GM23338 (cell line): Measurements from ENCODE around the gene TMEM131L. TPM values are rescaled to one million over a fixed set of nuclear protein-coding genes. Genes with fewer than 3 reads are reported as not detected.

Experiments used
- ATAC-seq: fragments of 200-7000 bp; cut with Tn5 transposase; 3 replicates; pipeline ENCODE4 v1.9.1; 2020
- DNase-seq: peaks from one replicate; pipeline ENCODE4 v3.0.0-alpha.2; 2015; ENCODE audit warnings: low spot score
- H2AFZ ChIP-seq: fragments of 200-600 bp; sonication (generic); 2 replicates; pipeline ENCODE4 v1.8.0; 2016; ENCODE audit warnings: antibody characterized with exemption, mild to moderate bottlenecking, moderate library complexity
- H3F3A ChIP-seq: fragments of 200-600 bp; sonication (generic); replicated peaks from 2 replicates; pipeline ENCODE4 v1.8.0; 2017; ENCODE audit warnings: antibody characterized with exemption, mixed run types, low read depth
- H3K27ac ChIP-seq: fragments of 200-600 bp; sonication (generic); 2 replicates; pipeline ENCODE4 v1.6.1; 2016; ENCODE audit warnings: low read depth
- H3K27me3 ChIP-seq: fragments of 200-600 bp; sonication (generic); 2 replicates; pipeline ENCODE4 v1.8.0; 2016; ENCODE audit warnings: mild to moderate bottlenecking, mixed run types, moderate library complexity; ENCODE audit not compliant: insufficient read depth
- H3K36me3 ChIP-seq: fragments of 200-600 bp; sonication (generic); 2 replicates; pipeline ENCODE4 v1.8.0; 2016; ENCODE audit warnings: mild to moderate bottlenecking; ENCODE audit not compliant: insufficient read depth
- H3K4me1 ChIP-seq: fragments of 200-600 bp; sonication (generic); 2 replicates; pipeline ENCODE4 v1.8.0; 2016; ENCODE audit warnings: mild to moderate bottlenecking, moderate library complexity; ENCODE audit not compliant: insufficient read depth
- H3K4me2 ChIP-seq: fragments of 200-600 bp; sonication (generic); 2 replicates; pipeline ENCODE4 v1.7.1; 2017; ENCODE audit warnings: mixed run types
- H3K4me3 ChIP-seq: fragments of 200-600 bp; sonication (generic); 2 replicates; pipeline ENCODE4 v1.6.1; 2016; ENCODE audit warnings: mixed run types
- H3K79me2 ChIP-seq: fragments of 200-600 bp; sonication (generic); replicated peaks from 2 replicates; pipeline ENCODE4 v1.8.0; 2017; ENCODE audit warnings: mild to moderate bottlenecking; ENCODE audit not compliant: insufficient read depth
- H3K9me2 ChIP-seq: fragments of 200-600 bp; sonication (generic); 2 replicates; pipeline ENCODE4 v1.8.0; 2017; ENCODE audit not compliant: insufficient read depth
- H4K20me1 ChIP-seq: fragments of 200-600 bp; sonication (generic); replicated peaks from 2 replicates; pipeline ENCODE4 v1.8.0; 2017; ENCODE audit warnings: mild to moderate bottlenecking; ENCODE audit not compliant: insufficient read depth
- H3K27ac Mint-ChIP-seq: 2 replicates; pipeline ENCODE4 v1.8.0; 2020; ENCODE audit warnings: inconsistent platforms, mild to moderate bottlenecking, moderate library complexity, mixed read lengths
- H3K27me3 Mint-ChIP-seq: 3 replicates; pipeline ENCODE4 v1.8.0; 2022; ENCODE audit warnings: low read depth, mild to moderate bottlenecking, moderate library complexity, mixed read lengths, inconsistent platforms; ENCODE audit not compliant: insufficient read depth, poor library complexity
- H3K36me3 Mint-ChIP-seq: 3 replicates; pipeline ENCODE4 v1.8.0; 2021; ENCODE audit warnings: low read depth, mild to moderate bottlenecking, inconsistent platforms, moderate library complexity, mixed read lengths
- H3K4me1 Mint-ChIP-seq: 3 replicates; pipeline ENCODE4 v1.8.0; 2020; ENCODE audit warnings: mild to moderate bottlenecking, inconsistent platforms, mixed read lengths
- H3K4me3 Mint-ChIP-seq: 3 replicates; pipeline ENCODE4 v1.8.0; 2021; ENCODE audit warnings: moderate library complexity, mild to moderate bottlenecking, inconsistent platforms, mixed read lengths
- H3K9me3 Mint-ChIP-seq: 3 replicates; pipeline ENCODE4 v1.8.0; 2020; ENCODE audit warnings: moderate library complexity, mild to moderate bottlenecking, inconsistent platforms, mixed read lengths
- REST ChIP-seq: IDR thresholded peaks from one replicate; pipeline ENCODE4 v1.6.1; 2018; ENCODE audit warnings: antibody characterized with exemption; ENCODE audit not compliant: unreplicated experiment
- STAT1 ChIP-seq: IDR thresholded peaks from one replicate; pipeline ENCODE4 v1.6.1; 2016; ENCODE audit warnings: antibody characterized with exemption; ENCODE audit not compliant: unreplicated experiment
- ZNF114 ChIP-seq: fragments of 250-450 bp; sonication (Bioruptor Pico); IDR thresholded peaks from 2 replicates; pipeline ENCODE4 v1.5.0; 2020; ENCODE audit warnings: mild to moderate bottlenecking, moderate library complexity
- ZNF462 ChIP-seq: fragments of 250-450 bp; sonication (Bioruptor Pico); IDR thresholded peaks from 2 replicates; pipeline ENCODE4 v1.5.0; 2020; ENCODE audit warnings: mild to moderate bottlenecking, moderate library complexity
- polyA plus RNA-seq: library from polyadenylated mRNA; unstranded; fragments of >200 nt; fragmentation: Nextera tagmentation; extraction: Ambion mirVana; gene quantifications from 2 replicates; pipeline ENCODE4 v1.2.1, GENCODE V29; 2016
- total RNA-seq: library from RNA; depleted of rRNA; stranded (reverse); fragments of >200 nt; shearing (Covaris generic); gene quantifications from 2 replicates; pipeline ENCODE4 v1.2.3, GENCODE V29; 2014

TMEM131L gene
- total and polyA plus RNA-seq, 2 experiments from 2014 or later: 11.1 to 32.2 TPM

GRCh38 chr4:153472122-153473037 lies 6.2 kb downstream of the TMEM131L start:
- Histone ChIP-seq H3K27ac (no peak overlapping the region), H3F3A (no peaks in the 10 kb centered on the region), H3K4me2 (no peak overlapping the region), H3K79me2 (peaks cover 84% of the 10 kb centered on the region), H3K4me3 (no peak overlapping the region), H3K4me1 (peaks cover 16% of the 10 kb centered on the region), H3K27me3 (no peaks in the 10 kb centered on the region), H4K20me1 (peaks cover 34% of the 10 kb centered on the region), H3K36me3 (peaks cover 15% of the 10 kb centered on the region; the same call in 1 of the 2 replicates), H2AFZ (no peak overlapping the region), H3K9me2 (no peaks in the 10 kb centered on the region)
- Mint-ChIP-seq H3K27me3 (no peaks in the 10 kb centered on the region), H3K27ac (no peak overlapping the region), H3K4me3 (no peak overlapping the region), H3K36me3 (peaks cover 28% of the 10 kb centered on the region), H3K4me1 (peaks cover 12% of the 10 kb centered on the region; the same call in 2 of the 3 replicates), H3K9me3 (no peaks in the 10 kb centered on the region)
- DNase-seq (no peak), ATAC-seq (no peak)
- TF ChIP-seq REST: no peak
- no peak for TF ChIP-seq STAT1

GRCh38 chr4:153474251-153474650 lies 8.1 kb downstream of the TMEM131L start:
- ATAC-seq: no peak
- peaks cover 31% of the 10 kb centered on the region for H4K20me1 ChIP-seq
- no peak for DNase-seq
- Mint-ChIP-seq H3K36me3 (peaks cover 28% of the 10 kb centered on the region), H3K4me3 (no peak overlapping the region), H3K4me1 (peaks cover 10% of the 10 kb centered on the region; the same call in 2 of the 3 replicates), H3K27ac (no peak overlapping the region), H3K9me3 (no peaks in the 10 kb centered on the region), H3K27me3 (no peaks in the 10 kb centered on the region)
- no peak overlapping the region for H2AFZ ChIP-seq
- H3K4me3 ChIP-seq: no peak overlapping the region
- peaks cover 81% of the 10 kb centered on the region for H3K79me2 ChIP-seq
- no peaks in the 10 kb centered on the region for H3F3A ChIP-seq
- H3K4me1 ChIP-seq: no peaks in the 10 kb centered on the region
- no peak overlapping the region for H3K4me2 ChIP-seq
- 0 out of 2 replicates have a peak, but pooled peaks cover 6% of the 10 kb centered on the region for H3K36me3 ChIP-seq
- no peak for TF ChIP-seq ZNF462 (CRISPR knock-in tag)
- no peak for TF ChIP-seq ZNF114 (CRISPR knock-in tag)
- TF ChIP-seq REST: no peak
- H3K27ac ChIP-seq: no peak overlapping the region
- no peaks in the 10 kb centered on the region for H3K27me3 ChIP-seq
- H3K9me2 ChIP-seq: no peaks in the 10 kb centered on the region
